H9 (cell line): ENCODE results near the gene MEIOSIN. TPM values are rescaled to one million over a fixed set of nuclear protein-coding genes. Genes with fewer than 3 reads are reported as not detected.
A peak's percentile ranks its signal among the peaks of the same experiment; 100 is the strongest.

Source experiments
- DNase-seq: peaks from one replicate; pipeline ENCODE4 v3.0.0-alpha.2; 2017
- H2AFZ ChIP-seq: one replicate; pipeline ENCODE4 v1.6.1; 2013; ENCODE audit warnings: mild to moderate bottlenecking, low read length, control low read depth, moderate library complexity
- H2AK5ac ChIP-seq: 2 replicates; pipeline ENCODE4 v1.6.1; 2013; ENCODE audit warnings: low read length, control low read depth, mixed read lengths; ENCODE audit not compliant: insufficient read length
- H2BK120ac ChIP-seq: one replicate; pipeline ENCODE4 v1.6.1; 2013; ENCODE audit warnings: low read depth, mild to moderate bottlenecking, low read length, control low read depth, inconsistent platforms; ENCODE audit not compliant: poor library complexity, severe bottlenecking
- H2BK12ac ChIP-seq: 2 replicates; pipeline ENCODE4 v1.6.1; 2013; ENCODE audit warnings: low read length, control low read depth, mixed read lengths, low read depth; ENCODE audit not compliant: insufficient read length
- H2BK15ac ChIP-seq: 2 replicates; pipeline ENCODE4 v1.6.1; 2013; ENCODE audit warnings: low read depth, low read length, control low read depth
- H2BK20ac ChIP-seq: one replicate; pipeline ENCODE4 v1.6.1; 2013; ENCODE audit warnings: low read depth, mild to moderate bottlenecking, low read length, control low read depth, inconsistent platforms; ENCODE audit not compliant: poor library complexity, severe bottlenecking
- H2BK5ac ChIP-seq: 2 replicates; pipeline ENCODE4 v1.6.1; 2013; ENCODE audit warnings: low read length, control low read depth, mixed read lengths; ENCODE audit not compliant: insufficient read length
- H3K14ac ChIP-seq: 2 replicates; pipeline ENCODE4 v1.6.1; 2013; ENCODE audit warnings: low read length, control low read depth; ENCODE audit not compliant: insufficient read depth
- H3K18ac ChIP-seq: 2 replicates; pipeline ENCODE4 v1.6.1; 2013; ENCODE audit warnings: low read depth, mild to moderate bottlenecking, mixed read lengths, low read length, control low read depth; ENCODE audit not compliant: insufficient read length
- H3K23ac ChIP-seq: 2 replicates; pipeline ENCODE4 v1.6.1; 2013; ENCODE audit warnings: low read length, control low read depth, mixed read lengths, low read depth; ENCODE audit not compliant: insufficient read length
- H3K23me2 ChIP-seq: 2 replicates; pipeline ENCODE4 v1.6.1; 2013; ENCODE audit warnings: low read depth, mild to moderate bottlenecking, mixed read lengths, low read length, control low read depth; ENCODE audit not compliant: insufficient read length, poor library complexity, severe bottlenecking
- H3K27ac ChIP-seq: 2 replicates; pipeline ENCODE4 v1.5.1; 2013; ENCODE audit warnings: low read length, control low read depth, mixed read lengths, low read depth; ENCODE audit not compliant: insufficient read length
- H3K27me3 ChIP-seq: 2 replicates; pipeline ENCODE4 v1.6.1; 2013; ENCODE audit warnings: low read length, control low read depth, inconsistent platforms; ENCODE audit not compliant: insufficient read depth
- H3K4ac ChIP-seq: 2 replicates; pipeline ENCODE4 v1.6.1; 2013; ENCODE audit warnings: low read depth, mild to moderate bottlenecking, control low read depth, inconsistent platforms, low read length, moderate library complexity
- H3K4me1 ChIP-seq: 2 replicates; pipeline ENCODE4 v1.6.1; 2013; ENCODE audit warnings: low read length, control low read depth, inconsistent platforms; ENCODE audit not compliant: insufficient read depth
- H3K4me2 ChIP-seq: 2 replicates; pipeline ENCODE4 v1.6.1; 2013; ENCODE audit warnings: low read length, control low read depth, mixed read lengths; ENCODE audit not compliant: insufficient read length, insufficient read depth
- H3K56ac ChIP-seq: 2 replicates; pipeline ENCODE4 v1.6.1; 2013; ENCODE audit warnings: low read depth, mild to moderate bottlenecking, mixed read lengths, low read length, control low read depth; ENCODE audit not compliant: insufficient read length
- H3K79me1 ChIP-seq: 2 replicates; pipeline ENCODE4 v1.6.1; 2013; ENCODE audit warnings: low read depth, mild to moderate bottlenecking, moderate library complexity, low read length, control low read depth, inconsistent platforms; ENCODE audit not compliant: insufficient read depth, poor library complexity, severe bottlenecking
- H3K79me2 ChIP-seq: 2 replicates; pipeline ENCODE4 v1.6.1; 2013; ENCODE audit warnings: low read length, control low read depth, inconsistent platforms; ENCODE audit not compliant: insufficient read depth
- H3K9ac ChIP-seq: 2 replicates; pipeline ENCODE4 v1.6.1; 2013; ENCODE audit warnings: low read length, control low read depth, mixed read lengths; ENCODE audit not compliant: insufficient read length; ENCODE audit errors: extremely low read depth
- H3K9me3 ChIP-seq: one replicate; pipeline ENCODE4 v1.6.1; 2013; ENCODE audit warnings: low read depth, low read length, inconsistent platforms; ENCODE audit not compliant: control insufficient read depth
- H3T11ph ChIP-seq: one replicate; pipeline ENCODE4 v1.6.1; 2013; ENCODE audit warnings: mild to moderate bottlenecking, low read length, control low read depth, inconsistent platforms
- H4K20me1 ChIP-seq: one replicate; pipeline ENCODE4 v1.6.1; 2013; ENCODE audit not compliant: control insufficient read depth, insufficient read length, insufficient read depth
- H4K5ac ChIP-seq: 2 replicates; pipeline ENCODE4 v1.6.1; 2013; ENCODE audit warnings: low read depth, mild to moderate bottlenecking, mixed read lengths, low read length, control low read depth; ENCODE audit not compliant: insufficient read length
- H4K8ac ChIP-seq: replicated peaks from 2 replicates; pipeline ENCODE4 v1.6.1; 2013; ENCODE audit warnings: low read length, control low read depth, mixed read lengths, low read depth; ENCODE audit not compliant: insufficient read length
- H4K91ac ChIP-seq: 2 replicates; pipeline ENCODE4 v1.6.1; 2013; ENCODE audit warnings: low read depth, mild to moderate bottlenecking, moderate library complexity, mixed read lengths, low read length, control low read depth; ENCODE audit not compliant: insufficient read length
- H3K27ac Mint-ChIP-seq, 3 experiments: 2 replicates in 2 of 3; 3 replicates in 1 of 3; pipeline ENCODE4 v1.8.0; 2020 to 2021; ENCODE audit warnings: mixed read lengths in 3 of 3, mild to moderate bottlenecking in 1 of 3, moderate library complexity in 1 of 3
- H3K27me3 Mint-ChIP-seq: 2 replicates; pipeline ENCODE4 v1.8.0; 2021; ENCODE audit warnings: low read depth, mild to moderate bottlenecking, moderate library complexity, mixed read lengths
- H3K36me3 Mint-ChIP-seq, 3 experiments: 2 replicates in 2 of 3; 3 replicates in 1 of 3; pipeline ENCODE4 v1.8.0; 2020 to 2021; ENCODE audit warnings: low read depth in 3 of 3, mixed read lengths in 3 of 3; ENCODE audit not compliant: insufficient read depth in 1 of 3
- H3K4me1 Mint-ChIP-seq, 2 experiments: 2 replicates each; pipeline ENCODE4 v1.8.0; 2020; ENCODE audit warnings: mixed read lengths in 2 of 2
- H3K4me3 Mint-ChIP-seq, 2 experiments: 2 replicates in 1 of 2; 3 replicates in 1 of 2; pipeline ENCODE4 v1.8.0; 2020 to 2021; ENCODE audit warnings: mild to moderate bottlenecking in 2 of 2, mixed read lengths in 2 of 2, moderate library complexity in 1 of 2
- H3K9me3 Mint-ChIP-seq, 2 experiments: 2 replicates in 1 of 2; 3 replicates in 1 of 2; pipeline ENCODE4 v1.8.0; 2020; ENCODE audit warnings: mild to moderate bottlenecking in 2 of 2, mixed read lengths in 2 of 2, moderate library complexity in 1 of 2
- CTCF ChIP-seq: fragments of 200-600 bp; sonication (generic); conservative IDR thresholded peaks from 3 replicates; pipeline ENCODE4 v1.8.0; 2021; ENCODE audit warnings: antibody characterized with exemption, mild to moderate bottlenecking
- WGBS: extraction: QIAGEN DNeasy Blood & Tissue Kit; methylation state at CpG from one replicate; pipeline ENCODE4 v1.1.7; 2013; ENCODE audit warnings: missing lambda C conversion rate, low lambda C conversion rate, mixed read lengths; ENCODE audit not compliant: insufficient read length; ENCODE audit errors: extremely low coverage; 5-methylcytosine and 5-hydroxymethylcytosine counted together
- total RNA-seq: library from RNA; stranded (reverse); gene quantifications from 2 replicates; pipeline ENCODE4 v1.2.1, GENCODE V29; 2021

MEIOSIN gene
- total RNA-seq, 1 experiment from 2014 or later, result not detected

GRCh38 chr19:45716359-45717130 is 16.7 kb upstream of the MEIOSIN start:
- Histone ChIP-seq H3K4me1 (no peaks in the 10 kb centered on the region), H3K79me2 (peaks cover 12% of the 10 kb centered on the region; the same call in 1 of the 2 replicates), H3K23me2 (peaks cover 14% of the 10 kb centered on the region), H3K27ac (peak overlapping the region; percentile 81), H2BK12ac (peak overlapping the region; percentile 60), H3K4me2 (peak overlapping the region; percentile 100), H4K91ac (peak overlapping the region; percentile 50), H4K8ac (peak overlapping the region; percentile 92), H3K9ac (peak overlapping the region; percentile 99), H3K14ac (peak overlapping the region; percentile 99), H3K23ac (no peak overlapping the region), H3T11ph (peak overlapping the region; percentile 97), H3K27me3 (no peaks in the 10 kb centered on the region), H3K79me1 (no peaks in the 10 kb centered on the region), H3K4ac (peak overlapping the region; percentile 96; the same call in 1 of the 2 replicates), H3K9me3 (no peaks in the 10 kb centered on the region), H4K5ac (peak overlapping the region; percentile 92), H2BK15ac (no peak overlapping the region), H2BK20ac (peak overlapping the region; percentile 99), H3K56ac (peak overlapping the region; percentile 97), H4K20me1 (no peaks in the 10 kb centered on the region), H2BK5ac (peak overlapping the region; percentile 94), H2BK120ac (peak overlapping the region; percentile 92), H2AFZ (no peak overlapping the region), H2AK5ac (peak overlapping the region; percentile 99), H3K18ac (peak overlapping the region; percentile 100)
- H3K27ac Mint-ChIP-seq, result peak overlapping the region; percentile 87 to 99 (median 97)
- 0 out of 3 replicates have a peak, but pooled peaks have one; percentile 18 for TF ChIP-seq CTCF
- H3K4me3 Mint-ChIP-seq, result peak overlapping the region; percentile 91 to 96
- no peaks in the 10 kb centered on the region for H3K9me3 Mint-ChIP-seq
- peaks cover 14 to 29% (median 24%) of the 10 kb centered on the region in 3 experiments; a peak in 6 of 7 replicates for H3K36me3 Mint-ChIP-seq
- no peak for DNase-seq
- 100% methylated on average over 1 of the region's 24 CpGs for WGBS
- H3K4me1 Mint-ChIP-seq, result peaks cover 29 to 32% of the 10 kb centered on the region in 2 experiments
- H3K27me3 Mint-ChIP-seq, result no peaks in the 10 kb centered on the region
